SK-N-SH (cell line): ENCODE measurements around the gene MPZL1. TPM values are rescaled to one million over a fixed set of nuclear protein-coding genes. Genes with fewer than 3 reads are reported as not detected.
A peak's percentile ranks its signal among the peaks of the same experiment; 100 is the strongest.

ENCODE experiments used
- CTCF ChIA-PET: fragments of 300-600, 350-600 bp; formaldehyde crosslinking; extraction: SDS; loops from one replicate; lab custom pipeline; 2021; lab: Yijun Ruan, JAX
- POLR2A ChIA-PET: fragments of 350-600 bp; sonication (Branson Sonifier 250); formaldehyde crosslinking; extraction: SDS; loops from one replicate; lab custom pipeline; 2020; ENCODE audit warnings: antibody characterized with exemption, inconsistent platforms; lab: Yijun Ruan, JAX
- DNase-seq: peaks from one replicate; pipeline ENCODE4 v3.0.0; 2012
- H2AFZ ChIP-seq: fragments of 200-600 bp; sonication (generic); 2 replicates; pipeline ENCODE4 v1.8.1; 2016; ENCODE audit warnings: antibody characterized with exemption, mild to moderate bottlenecking, low read depth
- H3F3A ChIP-seq: fragments of 200-600 bp; sonication (generic); replicated peaks from 2 replicates; pipeline ENCODE3; 2016; ENCODE audit warnings: antibody characterized with exemption, mild to moderate bottlenecking; ENCODE audit not compliant: insufficient read depth
- H3K27ac ChIP-seq, 2 experiments: fragments of 200-500 bp in 1 of 2; fragments of 200-600 bp in 1 of 2; sonication (Bioruptor generic) in 1 of 2; sonication (generic), shearing (Covaris generic) in 1 of 2; 2 replicates each; pipeline versions ENCODE4 v1.5.1 to v1.6.1; 2014 to 2016; ENCODE audit warnings: low read depth in 2 of 2, inconsistent platforms in 1 of 2, low read length in 1 of 2, mild to moderate bottlenecking in 1 of 2, mixed read lengths in 1 of 2
- H3K27me3 ChIP-seq: fragments of 200-600 bp; sonication (generic), shearing (Covaris generic); 2 replicates; pipeline ENCODE4 v1.6.1; 2016; ENCODE audit warnings: mixed run types; ENCODE audit not compliant: insufficient read depth
- H3K36me3 ChIP-seq, 2 experiments: fragments of 200-500 bp in 1 of 2; fragments of 200-600 bp in 1 of 2; sonication (Bioruptor generic) in 1 of 2; sonication (generic) in 1 of 2; replicated peaks in 1 of 2; 2 replicates each; pipeline versions ENCODE3 to v1.5.1; 2014 to 2016; ENCODE audit warnings: low read length in 1 of 2, mild to moderate bottlenecking in 1 of 2; ENCODE audit not compliant: insufficient read depth in 2 of 2, control insufficient read depth in 1 of 2
- H3K4me1 ChIP-seq, 2 experiments: fragments of 200-500 bp in 1 of 2; fragments of 200-600 bp in 1 of 2; sonication (Bioruptor generic) in 1 of 2; sonication (generic), shearing (Covaris generic) in 1 of 2; 2 replicates each; pipeline versions ENCODE4 v1.5.1 to v1.6.1; 2014 to 2016; ENCODE audit warnings: low read depth in 1 of 2, low read length in 1 of 2, mixed run types in 1 of 2; ENCODE audit not compliant: insufficient read depth in 2 of 2, control insufficient read depth in 1 of 2
- H3K4me2 ChIP-seq: fragments of 200-600 bp; sonication (generic), shearing (Covaris generic); 2 replicates; pipeline ENCODE4 v1.6.1; 2017; ENCODE audit warnings: mixed run types
- H3K4me3 ChIP-seq, 2 experiments: fragments of 200-500 bp in 1 of 2; fragments of 200-600 bp in 1 of 2; sonication (Bioruptor generic) in 1 of 2; sonication (generic), shearing (Covaris generic) in 1 of 2; 2 replicates each; pipeline versions ENCODE4 v1.5.1 to v1.8.1; 2014 to 2016; ENCODE audit warnings: low read depth in 2 of 2, inconsistent platforms in 1 of 2, low read length in 1 of 2, mild to moderate bottlenecking in 1 of 2, mixed read lengths in 1 of 2, moderate library complexity in 1 of 2
- H3K79me2 ChIP-seq: fragments of 200-600 bp; sonication (generic); 2 replicates; pipeline ENCODE4 v1.8.1; 2017; ENCODE audit warnings: mild to moderate bottlenecking; ENCODE audit not compliant: insufficient read depth
- H3K9ac ChIP-seq: fragments of 200-600 bp; sonication (generic); 2 replicates; pipeline ENCODE4 v1.6.1; 2017; ENCODE audit warnings: mixed run types
- H3K9me2 ChIP-seq: fragments of 200-600 bp; sonication (generic); 2 replicates; pipeline ENCODE4 v1.6.1; 2017; ENCODE audit warnings: mixed run types
- H3K9me3 ChIP-seq: fragments of 200-600 bp; sonication (generic); 2 replicates; pipeline ENCODE4 v1.6.1; 2017; ENCODE audit warnings: mixed run types, mild to moderate bottlenecking, moderate library complexity
- H4K20me1 ChIP-seq: fragments of 200-600 bp; sonication (generic); 2 replicates; pipeline ENCODE4 v1.6.1; 2017; ENCODE audit warnings: mild to moderate bottlenecking, mixed run types; ENCODE audit not compliant: insufficient read depth
- CHD2 ChIP-seq: fragments of 150-350 bp; IDR thresholded peaks from 2 replicates; pipeline ENCODE4 v1.6.1; 2018; ENCODE audit warnings: low read length; ENCODE audit not compliant: partially characterized antibody
- CTCF ChIP-seq: fragments of 200-600 bp; sonication (generic); IDR thresholded peaks from 2 replicates; pipeline ENCODE4 v1.6.1; 2017; ENCODE audit warnings: antibody characterized with exemption, mild to moderate bottlenecking, moderate library complexity
- FOSL2 ChIP-seq: IDR thresholded peaks from 2 replicates; pipeline ENCODE4 v1.4.0; 2012; ENCODE audit warnings: low read depth, mild to moderate bottlenecking, moderate library complexity, borderline replicate concordance
- FOXJ3 ChIP-seq: sonication (generic); formaldehyde crosslinking; IDR thresholded peaks from 2 replicates; pipeline ENCODE4 v1.5.1; 2020; ENCODE audit warnings: mild to moderate bottlenecking, missing genetic modification reagents
- GATA2 ChIP-seq: sonication (generic); formaldehyde crosslinking; IDR thresholded peaks from 2 replicates; pipeline ENCODE4 v1.5.0; 2020; ENCODE audit warnings: mild to moderate bottlenecking, missing genetic modification reagents
- JUND ChIP-seq: IDR thresholded peaks from 2 replicates; pipeline ENCODE4 v1.4.0; 2012
- MAX ChIP-seq: IDR thresholded peaks from 2 replicates; pipeline ENCODE4 v1.4.0; 2012; ENCODE audit warnings: low read depth
- RAD21 ChIP-seq: IDR thresholded peaks from 2 replicates; pipeline ENCODE4 v1.6.1; 2012; ENCODE audit warnings: mild to moderate bottlenecking, low read length
- RCOR1 ChIP-seq: fragments of 150-350 bp; IDR thresholded peaks from 2 replicates; pipeline ENCODE4 v1.6.1; 2017; ENCODE audit warnings: antibody characterized with exemption, low read length
- REST ChIP-seq: IDR thresholded peaks from 2 replicates; pipeline ENCODE4 v1.6.1; 2012; ENCODE audit warnings: mild to moderate bottlenecking, low read depth, low read length, moderate library complexity
- RFX5 ChIP-seq: IDR thresholded peaks from 2 replicates; pipeline ENCODE4 v1.6.1; 2012; ENCODE audit warnings: mild to moderate bottlenecking, improper control_type of control experiment, low read length
- RXRA ChIP-seq: IDR thresholded peaks from 2 replicates; pipeline ENCODE4 v1.4.0; 2012; ENCODE audit warnings: low read depth, mild to moderate bottlenecking, borderline replicate concordance
- SMC3 ChIP-seq: IDR thresholded peaks from 2 replicates; pipeline ENCODE4 v1.6.1; 2012; ENCODE audit warnings: low read depth, low read length, improper control_type of control experiment
- TCF12 ChIP-seq: IDR thresholded peaks from 2 replicates; pipeline ENCODE4 v1.4.0; 2012
- TEAD4 ChIP-seq: IDR thresholded peaks from 2 replicates; pipeline ENCODE4 v1.4.0; 2012; ENCODE audit warnings: mild to moderate bottlenecking, borderline replicate concordance; ENCODE audit not compliant: insufficient read depth
- WGBS: methylation state at CpG from one replicate; pipeline ENCODE4 v1.1.6; 2017; ENCODE audit warnings: low lambda C conversion rate; 5-methylcytosine and 5-hydroxymethylcytosine counted together
- polyA plus RNA-seq, 3 experiments: library from polyadenylated mRNA; depleted of rRNA; stranded (reverse); fragments of >200 nt; gene quantifications; 2 replicates each; pipeline ENCODE4 v1.2.3, GENCODE V29; 2012
- TF ChIP-seq, protein P1 (sequence below): fragments of 150-350 bp; IDR thresholded peaks from 2 replicates; pipeline ENCODE4 v1.6.1; 2017; ENCODE audit warnings: antibody characterized with exemption, low read length, low read depth, borderline replicate concordance
- TF ChIP-seq, protein P2 (sequence below): IDR thresholded peaks from 2 replicates; pipeline ENCODE4; 2012
- TF ChIP-seq, protein P3 (sequence below): IDR thresholded peaks from 2 replicates; pipeline ENCODE4 v1.4.0; 2012; ENCODE audit warnings: low read depth, borderline replicate concordance

The MPZL1 gene
- polyA plus RNA-seq, 1 of the 3 experiments (the other 2 are of a cell fraction), result 27.3 TPM

DNA sequence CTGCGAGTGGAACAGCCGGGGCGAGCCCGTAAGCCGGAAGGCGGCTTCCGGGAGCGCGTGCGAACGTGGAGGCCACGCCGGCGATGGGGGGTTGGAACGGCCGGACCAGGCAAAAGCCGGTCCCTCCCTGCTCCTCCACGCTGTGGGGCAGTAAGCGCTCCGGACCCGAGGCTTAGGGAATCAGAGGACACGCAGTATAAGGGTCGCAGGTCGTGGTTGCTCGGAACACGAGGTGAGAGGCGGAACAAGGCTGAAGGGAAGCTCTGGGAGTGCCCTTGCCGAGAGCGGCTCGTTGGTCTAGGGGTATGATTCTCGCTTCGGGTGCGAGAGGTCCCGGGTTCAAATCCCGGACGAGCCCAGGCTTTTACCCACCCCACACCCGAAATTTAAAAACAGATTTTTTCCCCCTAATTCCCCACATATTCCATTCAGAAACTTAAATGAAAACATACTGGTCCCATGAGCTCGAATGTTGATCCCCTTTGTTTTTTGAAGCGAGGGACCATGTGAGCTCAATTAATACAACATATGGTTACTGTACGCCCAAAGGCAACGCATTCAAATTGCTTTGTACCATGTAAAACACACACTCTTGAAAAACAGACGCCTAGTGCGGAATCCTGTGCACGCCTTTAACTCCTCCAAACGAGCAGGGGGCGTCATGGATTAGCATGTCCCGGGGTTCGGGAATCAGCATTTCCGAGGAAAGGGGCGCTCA, 7.2 kb upstream of the MPZL1 start (continued):
- TF ChIP-seq TCF12, result peak; percentile 21; the same call in 1 of the 2 replicates
- TF ChIP-seq FOSL2, result peak; percentile 62; the same call in 1 of the 2 replicates
- TF ChIP-seq, protein P1, sequence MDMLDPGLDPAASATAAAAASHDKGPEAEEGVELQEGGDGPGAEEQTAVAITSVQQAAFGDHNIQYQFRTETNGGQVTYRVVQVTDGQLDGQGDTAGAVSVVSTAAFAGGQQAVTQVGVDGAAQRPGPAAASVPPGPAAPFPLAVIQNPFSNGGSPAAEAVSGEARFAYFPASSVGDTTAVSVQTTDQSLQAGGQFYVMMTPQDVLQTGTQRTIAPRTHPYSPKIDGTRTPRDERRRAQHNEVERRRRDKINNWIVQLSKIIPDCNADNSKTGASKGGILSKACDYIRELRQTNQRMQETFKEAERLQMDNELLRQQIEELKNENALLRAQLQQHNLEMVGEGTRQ, result no peak

- Histone ChIP-seq H2AFZ (peak overlapping the region; percentile 97), H3F3A (peaks cover 7% of the 10 kb centered on the region), H3K27me3 (peaks cover 8% of the 10 kb centered on the region; the same call in 1 of the 2 replicates), H4K20me1 (no peaks in the 10 kb centered on the region), H3K9ac (peak overlapping the region; percentile 79), H3K4me1 (peaks cover 0 to 5% of the 10 kb centered on the region in 2 experiments; a peak in 1 of 4 replicates), H3K4me3 (peak overlapping the region; percentile 76 to 83), H3K9me3 (no peaks in the 10 kb centered on the region), H3K9me2 (no peaks in the 10 kb centered on the region), H3K27ac (peak overlapping the region; percentile 70 to 87), H3K4me2 (peak overlapping the region; percentile 84), H3K79me2 (no peaks in the 10 kb centered on the region), H3K36me3 (no peaks in the 10 kb centered on the region)
- CTCF ChIA-PET, result interaction anchor here (0.6 to 3.5 kb wide), 19 partner anchors 9 to 421 kb away, joined by 3 to 20 read pairs (median 3); partner anchors contain the start of gene GPR161
- WGBS, result under 1% methylated on average over 26 of the region's 26 CpGs
- POLR2A ChIA-PET, result interaction anchor here (0.6 kb wide), 1 partner anchor 170 kb away, joined by 4 read pairs; no protein-coding TSS in a partner anchor
- DNase-seq, result peak; percentile 70
- TF ChIP-seq FOXJ3, result no peak
- no peak for TF ChIP-seq MAX
- TF ChIP-seq GATA2 (CRISPR knock-in tag), result no peak
- peak; percentile 52; the same call in 1 of the 2 replicates for TF ChIP-seq REST
- TF ChIP-seq RXRA, result no peak
- peak; percentile 72; the same call in 1 of the 2 replicates for TF ChIP-seq RCOR1
- TF ChIP-seq RAD21, result peak; percentile 24
- peak; percentile 94 for TF ChIP-seq CTCF
- TF ChIP-seq TEAD4, result peak; percentile 88; the same call in 1 of the 2 replicates
- TF ChIP-seq CHD2, result peak; percentile 22
- TF ChIP-seq JUND, result no peak
- peak; percentile 31; the same call in 1 of the 2 replicates for TF ChIP-seq SMC3
- no peak for TF ChIP-seq RFX5
- TF ChIP-seq, protein P2, sequence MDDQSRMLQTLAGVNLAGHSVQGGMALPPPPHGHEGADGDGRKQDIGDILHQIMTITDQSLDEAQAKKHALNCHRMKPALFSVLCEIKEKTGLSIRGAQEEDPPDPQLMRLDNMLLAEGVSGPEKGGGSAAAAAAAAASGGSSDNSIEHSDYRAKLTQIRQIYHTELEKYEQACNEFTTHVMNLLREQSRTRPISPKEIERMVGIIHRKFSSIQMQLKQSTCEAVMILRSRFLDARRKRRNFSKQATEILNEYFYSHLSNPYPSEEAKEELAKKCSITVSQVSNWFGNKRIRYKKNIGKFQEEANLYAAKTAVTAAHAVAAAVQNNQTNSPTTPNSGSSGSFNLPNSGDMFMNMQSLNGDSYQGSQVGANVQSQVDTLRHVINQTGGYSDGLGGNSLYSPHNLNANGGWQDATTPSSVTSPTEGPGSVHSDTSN, result no peak
- TF ChIP-seq, protein P3, sequence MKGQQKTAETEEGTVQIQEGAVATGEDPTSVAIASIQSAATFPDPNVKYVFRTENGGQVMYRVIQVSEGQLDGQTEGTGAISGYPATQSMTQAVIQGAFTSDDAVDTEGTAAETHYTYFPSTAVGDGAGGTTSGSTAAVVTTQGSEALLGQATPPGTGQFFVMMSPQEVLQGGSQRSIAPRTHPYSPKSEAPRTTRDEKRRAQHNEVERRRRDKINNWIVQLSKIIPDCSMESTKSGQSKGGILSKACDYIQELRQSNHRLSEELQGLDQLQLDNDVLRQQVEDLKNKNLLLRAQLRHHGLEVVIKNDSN, result no peak
Observed at GRCh38 chr1:167715157-167715999, 6.4 kb upstream of the MPZL1 start.
